Skeletal muscle satellite cell (primary cell): ENCODE data around the gene PLCXD1.
"Not testable (repeated sequence)": the region's sequence is repeated elsewhere in the genome, so short reads cannot be mapped to it uniquely, and the experiment has no call there.

Source experiments
- H3K27me3 ChIP-seq: 2 replicates; pipeline ENCODE4 v1.7.0; 2013; ENCODE audit warnings: low read length; ENCODE audit not compliant: control insufficient read depth, insufficient read depth
- H3K36me3 ChIP-seq: 2 replicates; pipeline ENCODE4 v1.7.0; 2013; ENCODE audit warnings: mild to moderate bottlenecking, control low read depth, low read length; ENCODE audit not compliant: insufficient read depth
- H3K4me1 ChIP-seq: 2 replicates; pipeline ENCODE4 v1.7.0; 2013; ENCODE audit warnings: low read length; ENCODE audit not compliant: control insufficient read depth, insufficient read depth
- H3K4me2 ChIP-seq: 2 replicates; pipeline ENCODE4 v1.7.0; 2013; ENCODE audit warnings: mild to moderate bottlenecking, low read length
- H3K4me3 ChIP-seq: 2 replicates; pipeline ENCODE4 v1.7.0; 2013; ENCODE audit warnings: low read length
- H3K9ac ChIP-seq: 2 replicates; pipeline ENCODE4 v1.7.0; 2013; ENCODE audit warnings: mild to moderate bottlenecking, low read depth, low read length, moderate library complexity
- H3K9me3 ChIP-seq: replicated peaks from 2 replicates; pipeline ENCODE4 v1.7.0; 2013; ENCODE audit warnings: mild to moderate bottlenecking, control low read depth, low read length

Gene PLCXD1

DNA sequence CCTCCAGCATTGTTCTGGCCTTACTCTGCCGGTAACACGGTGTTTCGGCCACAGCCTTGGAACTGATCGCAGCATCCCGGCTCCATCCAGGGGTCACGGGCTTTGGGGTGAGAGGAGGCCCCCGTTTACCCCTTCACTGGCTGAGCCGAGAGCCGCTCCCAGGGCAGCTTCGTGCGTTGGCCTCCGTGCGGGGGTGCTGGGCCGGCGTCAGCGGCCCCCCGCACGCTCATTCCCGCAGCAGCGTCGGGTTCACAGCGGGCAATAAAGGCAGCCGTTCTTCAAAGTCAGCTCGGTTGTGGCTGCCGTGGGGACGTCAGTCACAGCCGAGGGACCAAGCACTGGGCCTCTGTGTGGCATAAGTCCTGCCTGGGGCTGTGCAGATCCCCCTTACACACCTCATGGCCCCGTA, 25.3 kb upstream of the PLCXD1 start:
- H3K4me3 ChIP-seq, result no peak overlapping the region
- H3K4me1 ChIP-seq, result no peaks in the 10 kb centered on the region
- H3K4me2 ChIP-seq, result no peak overlapping the region
- H3K36me3 ChIP-seq, result no peaks in the 10 kb centered on the region
- H3K9ac ChIP-seq, result no peak overlapping the region
- no peaks in the 10 kb centered on the region for H3K9me3 ChIP-seq
- no peaks in the 10 kb centered on the region for H3K27me3 ChIP-seq

GRCh38 chrX:257054-257453, 24.1 kb upstream of the PLCXD1 start:
- not testable (repeated sequence) for H3K4me1 ChIP-seq, H3K9ac ChIP-seq, H3K4me3 ChIP-seq, H3K9me3 ChIP-seq, H3K27me3 ChIP-seq, H3K36me3 ChIP-seq, H3K4me2 ChIP-seq

DNA sequence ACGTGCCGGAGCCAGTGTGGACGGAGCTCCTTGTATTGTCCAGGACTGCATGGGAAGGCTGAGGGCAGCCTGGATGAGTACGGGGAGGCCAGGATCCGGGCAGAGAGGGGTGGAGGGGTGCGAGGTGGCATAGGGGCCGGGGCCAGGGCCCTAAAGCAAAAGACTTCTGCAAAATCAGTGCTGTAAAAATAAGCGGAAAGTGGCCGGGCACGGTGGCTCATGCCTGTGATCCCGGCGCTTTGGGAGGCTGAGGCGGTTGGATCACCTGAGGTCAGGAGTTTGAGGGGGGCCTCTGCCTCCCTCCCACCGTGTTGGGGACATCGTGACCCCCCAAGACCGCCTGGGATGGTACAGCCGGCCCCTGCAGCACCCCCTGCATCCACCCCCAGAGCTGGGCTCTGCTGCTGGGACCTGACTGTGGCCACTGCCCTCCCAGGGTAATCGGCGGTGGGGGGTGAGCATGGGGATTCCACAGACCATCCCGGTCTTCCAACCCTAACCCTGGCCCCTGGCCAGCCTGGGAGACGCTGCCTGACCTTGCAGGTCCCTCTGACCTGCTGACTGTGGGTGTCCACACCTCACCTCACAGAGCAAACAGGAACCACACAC, 23.4 kb upstream of the PLCXD1 start:
- H3K9ac ChIP-seq, result no peak overlapping the region
- no peak overlapping the region for H3K4me3 ChIP-seq
- H3K27me3 ChIP-seq, result no peaks in the 10 kb centered on the region
- no peaks in the 10 kb centered on the region for H3K36me3 ChIP-seq
- H3K4me2 ChIP-seq, result no peak overlapping the region
- no peaks in the 10 kb centered on the region for H3K9me3 ChIP-seq
- peaks cover 8% of the 10 kb centered on the region for H3K4me1 ChIP-seq

GRCh38 chrX:258291-259040, 22.7 kb upstream of the PLCXD1 start:
- H3K4me2 ChIP-seq, result no peak overlapping the region
- no peak overlapping the region for H3K4me3 ChIP-seq
- no peaks in the 10 kb centered on the region for H3K9me3 ChIP-seq
- H3K4me1 ChIP-seq, result peaks cover 8% of the 10 kb centered on the region
- H3K36me3 ChIP-seq, result no peaks in the 10 kb centered on the region
- no peak overlapping the region for H3K9ac ChIP-seq
- no peaks in the 10 kb centered on the region for H3K27me3 ChIP-seq

- no peaks in the 10 kb centered on the region for H3K9me3 ChIP-seq
- H3K27me3 ChIP-seq, result no peaks in the 10 kb centered on the region
- no peaks in the 10 kb centered on the region for H3K36me3 ChIP-seq
Observed at GRCh38 chrX:259692-260355, 21.4 kb upstream of the PLCXD1 start.

GRCh38 chrX:261167-261918, 19.8 kb upstream of the PLCXD1 start:
- Histone ChIP-seq H3K4me2 (peak overlapping the region; percentile 55), H3K9me3 (no peaks in the 10 kb centered on the region), H3K9ac (no peak overlapping the region), H3K4me1 (peaks cover 8% of the 10 kb centered on the region), H3K36me3 (no peaks in the 10 kb centered on the region), H3K4me3 (peak overlapping the region; percentile 22), H3K27me3 (no peaks in the 10 kb centered on the region)

More at GRCh38 chrX:259692-260355, 21.4 kb upstream of the PLCXD1 start:
- no peak overlapping the region for H3K4me2 ChIP-seq
- H3K4me3 ChIP-seq, result no peak overlapping the region
- H3K9ac ChIP-seq, result no peak overlapping the region
- H3K4me1 ChIP-seq, result peaks cover 8% of the 10 kb centered on the region

DNA sequence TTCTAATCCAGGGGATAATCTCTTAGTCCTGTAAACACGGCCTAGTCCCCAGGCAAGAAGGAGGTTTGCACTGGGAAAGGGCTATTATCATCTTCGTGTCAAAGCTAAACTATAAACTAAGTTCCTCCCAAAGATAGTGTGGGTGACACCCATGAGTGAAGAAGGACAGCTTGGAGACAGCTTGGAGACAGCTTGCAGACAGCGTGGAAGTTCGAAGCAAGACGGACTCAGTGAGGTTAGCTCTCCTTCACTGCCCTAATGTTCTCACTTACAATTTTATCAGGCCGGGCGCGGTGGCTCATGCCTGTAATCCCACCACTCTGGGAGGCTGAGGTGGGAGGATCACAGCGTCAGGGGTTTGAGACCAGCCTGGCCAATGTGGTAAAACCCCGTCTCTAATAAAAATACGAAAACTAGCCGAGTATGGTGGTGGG, 19.2 kb upstream of the PLCXD1 start:
- Histone ChIP-seq H3K9me3 (no peaks in the 10 kb centered on the region), H3K4me2 (peak overlapping the region; percentile 55), H3K4me3 (no peak overlapping the region)

DNA sequence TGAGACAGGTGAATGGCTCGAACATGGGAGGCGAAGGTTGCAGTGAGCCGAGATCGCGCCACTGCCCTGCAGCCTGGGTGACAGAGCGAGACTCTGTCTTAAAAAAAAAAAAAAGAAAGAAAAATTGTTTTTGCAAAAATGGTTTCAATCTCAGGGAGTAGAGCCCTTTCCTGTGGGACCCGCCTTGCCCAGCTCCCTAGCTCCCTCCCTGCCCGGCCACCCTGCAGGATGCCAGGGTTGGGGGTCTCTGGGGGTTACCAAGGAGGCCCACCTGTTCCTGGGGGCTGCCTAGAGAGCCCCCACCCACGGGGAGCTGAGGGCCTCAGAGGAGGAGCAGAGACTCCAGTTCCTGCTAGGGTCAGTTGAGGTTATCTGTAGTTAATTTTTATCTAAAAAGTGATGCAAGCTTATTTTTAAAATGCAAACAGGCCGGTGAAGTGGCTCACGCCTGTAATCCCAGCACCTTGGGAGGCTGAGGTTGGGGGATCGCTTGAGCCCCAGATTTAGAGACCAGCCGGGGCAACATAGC, 18.7 kb upstream of the PLCXD1 start:
- no peaks in the 10 kb centered on the region for H3K36me3 ChIP-seq
- peaks cover 8% of the 10 kb centered on the region for H3K4me1 ChIP-seq
- no peaks in the 10 kb centered on the region for H3K27me3 ChIP-seq
- no peak overlapping the region for H3K4me2 ChIP-seq
- H3K4me3 ChIP-seq, result no peak overlapping the region
- H3K9ac ChIP-seq, result no peak overlapping the region
- H3K9me3 ChIP-seq, result no peaks in the 10 kb centered on the region

More for the DNA sequence above, 19.2 kb upstream of the PLCXD1 start:
- no peaks in the 10 kb centered on the region for H3K27me3 ChIP-seq
- peaks cover 8% of the 10 kb centered on the region for H3K4me1 ChIP-seq
- no peaks in the 10 kb centered on the region for H3K36me3 ChIP-seq
- H3K9ac ChIP-seq, result no peak overlapping the region

DNA sequence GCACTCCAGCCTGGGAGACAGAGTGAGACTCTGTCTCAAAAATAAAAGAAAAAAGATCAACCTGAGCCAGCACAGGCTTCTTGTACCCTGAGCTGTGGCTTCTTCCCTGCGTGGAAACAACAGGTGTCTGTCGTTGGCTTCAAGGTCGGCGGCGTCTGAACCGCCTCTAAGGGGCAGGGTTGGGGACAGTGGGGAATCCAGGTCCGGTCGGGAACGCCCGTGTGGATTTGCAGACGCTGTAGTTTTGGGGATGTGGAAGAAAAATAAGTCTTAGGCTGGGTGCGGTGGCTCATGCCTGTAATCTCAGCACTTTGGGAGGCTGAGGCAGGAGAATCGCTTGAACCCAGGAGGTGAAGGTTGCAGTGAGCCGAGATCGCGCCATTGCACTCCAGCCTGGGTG, 17.2 kb upstream of the PLCXD1 start:
- not testable (repeated sequence) for H3K9ac ChIP-seq, H3K4me1 ChIP-seq, H3K27me3 ChIP-seq, H3K4me3 ChIP-seq, H3K9me3 ChIP-seq, H3K36me3 ChIP-seq, H3K4me2 ChIP-seq

GRCh38 chrX:264634-265455, 16.3 kb upstream of the PLCXD1 start:
- no peak overlapping the region for H3K9ac ChIP-seq
- no peaks in the 10 kb centered on the region for H3K36me3 ChIP-seq
- no peak overlapping the region for H3K4me2 ChIP-seq
- H3K4me1 ChIP-seq, result peaks cover 8% of the 10 kb centered on the region
- no peaks in the 10 kb centered on the region for H3K9me3 ChIP-seq
- H3K4me3 ChIP-seq, result no peak overlapping the region
- no peaks in the 10 kb centered on the region for H3K27me3 ChIP-seq
